ENCODE measurements around the gene MLLT6.

The MLLT6 gene

DNA sequence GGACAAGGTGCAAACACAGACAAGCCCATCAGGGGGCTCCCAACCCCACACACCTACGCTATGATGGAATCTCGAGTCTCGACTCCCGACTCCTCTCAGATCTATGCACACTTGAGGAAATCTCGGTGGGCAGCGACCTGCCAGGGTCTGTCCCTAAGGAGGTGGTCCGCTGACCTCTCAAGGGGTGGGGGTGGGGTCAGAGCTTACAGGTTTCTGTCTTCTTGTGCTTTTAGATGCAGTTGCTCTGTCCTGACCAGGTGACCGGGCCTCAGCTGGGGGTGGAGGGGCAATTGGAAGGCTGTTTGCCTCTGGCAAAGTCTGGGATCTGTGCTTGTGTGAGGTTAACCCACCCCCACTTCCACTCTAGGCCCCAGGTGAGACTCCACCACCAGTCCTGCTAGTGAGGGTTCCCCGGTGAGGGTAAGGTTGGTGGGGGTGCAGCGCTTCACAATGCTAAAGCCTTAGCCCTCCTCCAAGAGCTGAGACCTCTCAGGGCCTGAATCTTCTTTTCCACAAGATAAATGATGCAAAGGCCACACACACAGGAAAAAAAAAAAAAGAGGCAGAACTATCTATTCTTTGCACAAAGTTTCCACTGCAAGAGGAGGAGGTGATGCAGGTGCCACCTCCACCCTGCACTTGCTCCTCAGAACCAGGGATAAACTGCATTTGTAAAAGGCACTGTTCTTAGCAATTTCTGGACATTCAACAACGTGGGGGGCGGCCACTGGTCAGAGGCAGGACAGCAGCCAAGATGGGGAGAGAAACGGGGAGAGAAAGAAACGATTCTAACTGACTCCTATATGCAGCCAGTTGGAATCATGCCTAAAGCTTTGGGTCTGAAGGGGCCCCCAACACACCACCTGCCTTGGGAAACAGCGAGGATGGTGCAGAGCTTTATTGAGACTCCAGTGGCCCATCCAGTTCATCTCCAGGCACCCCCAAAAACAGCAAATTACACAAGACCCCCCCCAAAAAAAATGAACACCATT is 29.2 kb downstream of the MLLT6 start:
- H3K4me3 ChIP-seq (ENCODE audit: low read length), result no peak overlapping the region
- H3K9me3 ChIP-seq (ENCODE audit: insufficient read depth, low read depth, low read length), result no peaks in the 10 kb centered on the region
- peaks cover 5% of the 10 kb centered on the region for H3K27me3 ChIP-seq (ENCODE audit: insufficient read depth, low read length)
- no peak overlapping the region for H3K27ac ChIP-seq (ENCODE audit: low read length)
- H3K9ac ChIP-seq (ENCODE audit: low read depth, low read length), result no peak overlapping the region
- peaks cover 60% of the 10 kb centered on the region for H3K36me3 ChIP-seq (ENCODE audit: insufficient read depth, low read depth, low read length)
- H3K4me1 ChIP-seq (ENCODE audit: insufficient read depth, low read length), result no peaks in the 10 kb centered on the region

DNA sequence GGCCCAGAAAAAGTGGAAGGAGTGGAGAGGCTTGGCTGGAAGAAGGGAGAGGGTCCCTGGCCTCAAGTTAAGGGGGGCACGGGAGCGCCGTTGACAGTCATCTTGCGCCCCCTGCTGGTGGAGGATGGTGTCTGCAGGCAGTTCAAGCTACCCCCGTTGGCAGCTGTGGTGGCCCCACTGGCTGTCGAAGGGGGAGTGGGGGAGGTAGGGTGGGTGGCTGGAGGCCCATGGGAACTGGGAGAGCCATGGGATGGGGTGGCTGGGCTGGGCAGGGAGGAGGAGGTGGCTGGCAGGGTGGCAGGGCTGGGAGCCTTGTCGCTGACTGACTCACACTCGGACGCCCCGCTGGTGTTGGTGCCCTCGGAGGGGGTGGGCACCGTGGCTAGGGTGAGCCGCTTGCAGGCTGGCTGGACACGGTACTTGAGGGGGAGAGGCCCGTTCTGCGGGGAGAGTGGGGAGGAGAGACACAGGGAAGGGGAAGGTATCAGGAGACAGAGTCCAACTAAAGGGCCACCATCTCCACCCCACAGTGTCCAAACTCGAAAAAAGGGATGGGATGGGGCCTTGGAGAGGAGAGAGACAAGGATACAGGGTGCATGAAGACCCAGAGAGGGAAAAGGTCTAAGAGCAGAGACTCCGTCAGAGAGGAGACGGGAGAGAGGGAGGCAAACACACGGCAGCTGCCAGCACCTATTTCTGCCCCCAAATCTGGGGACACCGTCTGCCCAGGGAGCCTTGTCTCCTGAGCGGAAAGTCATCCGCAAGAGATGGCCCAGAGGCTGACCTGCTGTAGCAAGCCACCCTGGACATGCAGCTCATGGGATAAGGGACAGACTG is 30.3 kb downstream of the MLLT6 start:
- Histone ChIP-seq H3K27ac (ENCODE audit: low read length) (no peak overlapping the region), H3K27me3 (ENCODE audit: insufficient read depth, low read length) (no peaks in the 10 kb centered on the region), H3K9me3 (ENCODE audit: insufficient read depth, low read depth, low read length) (no peaks in the 10 kb centered on the region), H3K4me3 (ENCODE audit: low read length) (no peak overlapping the region), H3K9ac (ENCODE audit: low read depth, low read length) (no peak overlapping the region), H3K4me1 (ENCODE audit: insufficient read depth, low read length) (no peaks in the 10 kb centered on the region), H3K36me3 (ENCODE audit: insufficient read depth, low read depth, low read length) (peaks cover 69% of the 10 kb centered on the region)

DNA sequence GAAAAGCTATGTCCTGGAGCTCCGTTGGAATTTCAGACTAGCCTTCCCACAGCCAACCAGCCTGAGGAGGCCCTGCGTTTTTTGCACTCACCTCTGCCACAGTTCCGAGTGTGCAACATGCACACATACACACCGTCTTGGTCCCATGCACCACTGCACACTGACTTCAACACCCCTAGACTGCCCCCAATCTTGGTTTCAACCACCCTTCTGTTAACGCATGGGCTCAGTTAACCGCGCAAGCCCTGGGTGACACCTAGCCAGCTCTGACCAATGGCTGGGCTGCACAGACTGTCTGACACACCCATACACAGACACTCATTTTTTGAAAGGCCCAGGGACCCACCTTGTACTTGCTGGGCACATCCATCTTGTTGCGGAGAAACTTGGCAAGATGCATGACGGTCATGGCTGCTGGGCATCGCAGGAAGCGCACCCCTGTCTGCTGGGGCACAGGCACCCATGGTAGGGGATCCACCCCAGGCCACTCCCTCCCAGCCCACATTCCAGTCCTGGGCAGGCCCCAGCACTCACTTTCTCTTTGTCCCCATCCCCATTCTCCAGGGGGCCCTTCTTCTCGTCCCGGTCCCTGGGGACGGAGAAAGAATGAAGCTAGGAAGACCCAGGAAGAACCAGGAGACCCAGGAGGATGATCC is 33.1 kb downstream of the MLLT6 start:
- H3K27ac ChIP-seq (ENCODE audit: low read length), result no peak overlapping the region
- H3K9me3 ChIP-seq (ENCODE audit: insufficient read depth, low read depth, low read length), result no peaks in the 10 kb centered on the region
- H3K27me3 ChIP-seq (ENCODE audit: insufficient read depth, low read length), result no peaks in the 10 kb centered on the region
- H3K4me3 ChIP-seq (ENCODE audit: low read length), result no peak overlapping the region
- H3K4me1 ChIP-seq (ENCODE audit: insufficient read depth, low read length), result peaks cover 4% of the 10 kb centered on the region
- peaks cover 71% of the 10 kb centered on the region for H3K36me3 ChIP-seq (ENCODE audit: insufficient read depth, low read depth, low read length)
- H3K9ac ChIP-seq (ENCODE audit: low read depth, low read length), result no peak overlapping the region

GRCh38 chr17:38738686-38739085 is 33.6 kb downstream of the MLLT6 start:
- Histone ChIP-seq H3K9ac (ENCODE audit: low read depth, low read length) (no peak overlapping the region), H3K27ac (ENCODE audit: low read length) (no peak overlapping the region), H3K27me3 (ENCODE audit: insufficient read depth, low read length) (no peaks in the 10 kb centered on the region), H3K4me1 (ENCODE audit: insufficient read depth, low read length) (peaks cover 6% of the 10 kb centered on the region), H3K9me3 (ENCODE audit: insufficient read depth, low read depth, low read length) (no peaks in the 10 kb centered on the region), H3K36me3 (ENCODE audit: insufficient read depth, low read depth, low read length) (peaks cover 65% of the 10 kb centered on the region), H3K4me3 (ENCODE audit: low read length) (no peak overlapping the region)

DNA sequence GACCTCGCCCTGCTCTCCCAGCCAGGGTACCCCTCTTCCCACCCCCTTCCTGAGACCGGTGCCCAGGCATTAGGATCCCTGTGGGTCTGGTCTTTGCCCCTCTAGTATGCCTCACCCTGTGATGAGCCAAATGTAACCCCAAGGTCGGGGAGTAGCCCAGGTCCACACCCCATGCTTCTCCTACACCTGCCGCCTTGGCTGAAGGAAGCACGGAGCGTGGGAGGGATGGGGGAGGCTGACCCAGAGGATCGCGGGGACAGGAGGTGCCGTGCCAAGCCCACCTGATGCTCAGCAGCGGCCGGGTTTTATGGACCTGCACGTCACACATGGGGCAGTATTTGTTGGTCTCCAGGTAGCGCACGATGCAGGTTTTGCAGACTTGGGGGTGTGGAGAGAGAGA is 34.2 kb downstream of the MLLT6 start:
- Histone ChIP-seq H3K9ac (ENCODE audit: low read depth, low read length) (no peak overlapping the region), H3K4me1 (ENCODE audit: insufficient read depth, low read length) (peaks cover 10% of the 10 kb centered on the region), H3K27me3 (ENCODE audit: insufficient read depth, low read length) (no peaks in the 10 kb centered on the region), H3K4me3 (ENCODE audit: low read length) (no peak overlapping the region), H3K9me3 (ENCODE audit: insufficient read depth, low read depth, low read length) (no peaks in the 10 kb centered on the region), H3K27ac (ENCODE audit: low read length) (no peak overlapping the region), H3K36me3 (ENCODE audit: insufficient read depth, low read depth, low read length) (peaks cover 59% of the 10 kb centered on the region)

GRCh38 chr17:38740044-38740443 is 35.0 kb downstream of the MLLT6 start:
- H3K27me3 ChIP-seq (ENCODE audit: insufficient read depth, low read length), result no peaks in the 10 kb centered on the region
- H3K36me3 ChIP-seq (ENCODE audit: insufficient read depth, low read depth, low read length), result peaks cover 54% of the 10 kb centered on the region
- peaks cover 10% of the 10 kb centered on the region for H3K4me1 ChIP-seq (ENCODE audit: insufficient read depth, low read length)
- H3K9me3 ChIP-seq (ENCODE audit: insufficient read depth, low read depth, low read length), result no peaks in the 10 kb centered on the region
- H3K27ac ChIP-seq (ENCODE audit: low read length), result no peak overlapping the region
- no peak overlapping the region for H3K9ac ChIP-seq (ENCODE audit: low read depth, low read length)
- no peak overlapping the region for H3K4me3 ChIP-seq (ENCODE audit: low read length)

GRCh38 chr17:38740806-38741205 is 35.7 kb downstream of the MLLT6 start:
- no peak overlapping the region for H3K9ac ChIP-seq (ENCODE audit: low read depth, low read length)
- H3K4me3 ChIP-seq (ENCODE audit: low read length), result no peak overlapping the region
- no peaks in the 10 kb centered on the region for H3K27me3 ChIP-seq (ENCODE audit: insufficient read depth, low read length)
- H3K36me3 ChIP-seq (ENCODE audit: insufficient read depth, low read depth, low read length), result peaks cover 48% of the 10 kb centered on the region
- peaks cover 12% of the 10 kb centered on the region for H3K4me1 ChIP-seq (ENCODE audit: insufficient read depth, low read length)
- no peak overlapping the region for H3K27ac ChIP-seq (ENCODE audit: low read length)
- no peaks in the 10 kb centered on the region for H3K9me3 ChIP-seq (ENCODE audit: insufficient read depth, low read depth, low read length)

DNA sequence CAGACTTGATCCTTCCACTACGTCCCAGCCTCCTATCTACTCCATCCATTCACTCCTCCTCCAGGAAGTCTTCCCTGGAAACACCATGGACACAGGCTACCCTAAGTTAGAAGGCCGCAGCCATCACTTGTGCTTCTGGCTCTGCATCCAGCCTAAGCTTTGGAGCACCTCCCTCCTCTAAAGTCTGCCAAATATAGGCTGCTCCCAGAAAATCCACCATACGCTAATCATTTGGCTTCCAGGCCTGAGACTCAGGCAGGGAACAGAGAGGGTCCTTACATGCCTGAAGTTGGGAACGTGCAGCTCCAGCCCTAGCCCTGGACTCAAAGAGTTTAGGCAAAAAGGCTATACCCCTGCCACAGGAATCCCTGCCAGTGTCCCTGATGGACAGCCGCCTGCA is 36.4 kb downstream of the MLLT6 start:
- Histone ChIP-seq H3K9ac (ENCODE audit: low read depth, low read length) (no peak overlapping the region), H3K4me1 (ENCODE audit: insufficient read depth, low read length) (peaks cover 18% of the 10 kb centered on the region), H3K9me3 (ENCODE audit: insufficient read depth, low read depth, low read length) (no peaks in the 10 kb centered on the region), H3K27ac (ENCODE audit: low read length) (no peak overlapping the region), H3K27me3 (ENCODE audit: insufficient read depth, low read length) (no peaks in the 10 kb centered on the region), H3K36me3 (ENCODE audit: insufficient read depth, low read depth, low read length) (peaks cover 42% of the 10 kb centered on the region), H3K4me3 (ENCODE audit: low read length) (no peak overlapping the region)

DNA sequence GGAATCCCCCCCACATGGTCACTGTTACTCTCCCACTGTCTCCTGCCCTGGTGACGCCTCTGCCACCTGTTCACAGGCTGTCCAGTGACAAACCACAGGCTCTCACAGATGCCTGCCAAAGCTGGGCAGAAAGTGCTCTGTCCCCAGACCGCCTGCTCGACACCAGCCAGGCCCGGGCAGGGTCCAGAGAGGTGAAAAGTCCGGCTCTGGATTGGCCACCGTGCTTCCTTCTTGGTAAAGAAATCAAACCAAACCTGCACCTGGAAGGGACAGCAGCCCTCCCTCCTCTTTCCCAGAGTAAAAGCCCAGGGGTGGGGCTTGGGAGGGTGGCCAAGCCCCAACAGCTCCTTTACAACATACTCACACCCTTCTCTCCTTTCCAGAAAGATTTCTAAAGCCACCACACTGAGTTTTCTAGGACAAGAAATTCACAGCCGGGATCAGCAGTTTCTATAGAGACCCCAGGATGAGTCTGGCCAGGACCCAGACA is 36.9 kb downstream of the MLLT6 start:
- Histone ChIP-seq H3K36me3 (ENCODE audit: insufficient read depth, low read depth, low read length) (peaks cover 40% of the 10 kb centered on the region), H3K4me1 (ENCODE audit: insufficient read depth, low read length) (peaks cover 23% of the 10 kb centered on the region), H3K27ac (ENCODE audit: low read length) (peak overlapping the region; percentile 29), H3K9me3 (ENCODE audit: insufficient read depth, low read depth, low read length) (no peaks in the 10 kb centered on the region), H3K27me3 (ENCODE audit: insufficient read depth, low read length) (no peaks in the 10 kb centered on the region), H3K4me3 (ENCODE audit: low read length) (no peak overlapping the region), H3K9ac (ENCODE audit: low read depth, low read length) (no peak overlapping the region)

GRCh38 chr17:38742411-38743308 is 37.6 kb downstream of the MLLT6 start:
- peaks cover 23% of the 10 kb centered on the region for H3K4me1 ChIP-seq (ENCODE audit: insufficient read depth, low read length)
- H3K36me3 ChIP-seq (ENCODE audit: insufficient read depth, low read depth, low read length), result peaks cover 33% of the 10 kb centered on the region
- H3K9ac ChIP-seq (ENCODE audit: low read depth, low read length), result no peak overlapping the region
- no peak overlapping the region for H3K4me3 ChIP-seq (ENCODE audit: low read length)
- H3K9me3 ChIP-seq (ENCODE audit: insufficient read depth, low read depth, low read length), result no peaks in the 10 kb centered on the region
- no peaks in the 10 kb centered on the region for H3K27me3 ChIP-seq (ENCODE audit: insufficient read depth, low read length)
- peak overlapping the region; percentile 29 for H3K27ac ChIP-seq (ENCODE audit: low read length)
